GM12891 (cell line): ENCODE measurements around the gene NFIX.
"Not testable (repeated sequence)": the region's sequence is repeated elsewhere in the genome, so short reads cannot be mapped to it uniquely, and the experiment has no call there.

Experiments used
- DNase-seq: peaks from one replicate; pipeline ENCODE4 v3.0.0; 2011; ENCODE audit warnings: low spot score; ENCODE audit not compliant: insufficient read length
- FAIRE-seq: peaks from 2 replicates; lab custom pipeline; 2011; peaks lifted over from hg19 to GRCh38; lab: Jason Lieb, UNC
- PAX5 ChIP-seq: IDR thresholded peaks from 2 replicates; pipeline ENCODE4 v1.6.1; 2011; ENCODE audit warnings: low read length, moderate library complexity, mild to moderate bottlenecking; ENCODE audit not compliant: insufficient read depth, severe bottlenecking
- POLR2A ChIP-seq: IDR thresholded peaks from 2 replicates; pipeline ENCODE4 v1.6.1; 2011; ENCODE audit warnings: low read depth, low read length, control low read depth
- POLR2AphosphoS5 ChIP-seq: IDR thresholded peaks from 2 replicates; pipeline ENCODE4 v1.6.1; 2011; ENCODE audit warnings: low read depth, low read length, control low read depth
- POU2F2 ChIP-seq: IDR thresholded peaks from 2 replicates; pipeline ENCODE4 v1.6.1; 2011; ENCODE audit warnings: low read depth, mild to moderate bottlenecking, control low read depth, low read length, moderate library complexity
- SPI1 ChIP-seq: IDR thresholded peaks from 2 replicates; pipeline ENCODE4 v1.6.1; 2011; ENCODE audit warnings: low read depth, low read length, control low read depth
- TAF1 ChIP-seq: IDR thresholded peaks from 2 replicates; pipeline ENCODE4 v1.6.1; 2011; ENCODE audit warnings: low read depth, low read length, control low read depth

The NFIX gene

GRCh38 chr19:12965017-12965811 is 30.1 kb upstream of the NFIX start:
- TF ChIP-seq SPI1 (peak; percentile 35; the same call in 1 of the 2 replicates), TAF1 (no peak), POU2F2 (0 out of 2 replicates have a peak, but pooled peaks have one; percentile 37), PAX5 (no peak), POLR2A (no peak), POLR2AphosphoS5 (no peak)
- FAIRE-seq (peak; percentile 78), DNase-seq (peak; percentile 84)

GRCh38 chr19:12965812-12966135 is 29.5 kb upstream of the NFIX start:
- TF ChIP-seq SPI1 (no peak), POU2F2 (no peak), PAX5 (no peak), POLR2AphosphoS5 (no peak), TAF1 (no peak), POLR2A (no peak)
- DNase-seq (no peak), FAIRE-seq (no peak)

- no peak for FAIRE-seq
- TF ChIP-seq POLR2AphosphoS5 = no peak
- TF ChIP-seq PAX5 = no peak
- TF ChIP-seq POLR2A = no peak
- TF ChIP-seq SPI1 = no peak
- TF ChIP-seq POU2F2 = no peak
- no peak for TF ChIP-seq TAF1
- no peak for DNase-seq
These were observed 27.4 kb upstream of the NFIX start for GRCh38 chr19:12967907-12968306.

GRCh38 chr19:12969292-12969988 is 25.8 kb upstream of the NFIX start, which contains the start of gene DAND5:
Gene DAND5, plus strand, starts transcription at chr19:12969576. Its CDS starts 85 bp downstream, at chr19:12969661.
- FAIRE-seq = no peak
- DNase-seq = no peak
- TF ChIP-seq POU2F2 = no peak
- no peak for TF ChIP-seq POLR2A
- TF ChIP-seq TAF1 = no peak
- no peak for TF ChIP-seq PAX5
- no peak for TF ChIP-seq POLR2AphosphoS5
- TF ChIP-seq SPI1 = no peak

GRCh38 chr19:12970070-12970820 is 25.0 kb upstream of the NFIX start:
- FAIRE-seq (no peak), DNase-seq (no peak)
- TF ChIP-seq TAF1 (no peak), SPI1 (no peak), POU2F2 (no peak), POLR2AphosphoS5 (no peak), PAX5 (no peak), POLR2A (no peak)

GRCh38 chr19:12973236-12973635 is 22.0 kb upstream of the NFIX start:
- FAIRE-seq (no peak), DNase-seq (no peak)
- TF ChIP-seq SPI1 (no peak), POLR2A (no peak), POLR2AphosphoS5 (no peak), TAF1 (no peak), POU2F2 (no peak), PAX5 (no peak)

- TF ChIP-seq TAF1 (no peak), POU2F2 (no peak), POLR2A (no peak), POLR2AphosphoS5 (no peak), SPI1 (no peak), PAX5 (no peak)
- DNase-seq (no peak), FAIRE-seq (no peak)
These were observed 20.7 kb upstream of the NFIX start for GRCh38 chr19:12974301-12975220.

- FAIRE-seq (no peak), DNase-seq (no peak)
- TF ChIP-seq SPI1 (no peak), POU2F2 (no peak), PAX5 (no peak), POLR2AphosphoS5 (no peak)
These were observed 20.0 kb upstream of the NFIX start for GRCh38 chr19:12975221-12975741.

- FAIRE-seq, DNase-seq: not testable (repeated sequence)
These were observed 19.2 kb upstream of the NFIX start for GRCh38 chr19:12976109-12976508.
